RWPE1 (cell line): ENCODE data around the gene TPSB2.

Source experiments
- CTCF ChIA-PET: fragments of 350-600 bp; sonication (Branson Sonifier 250); formaldehyde crosslinking; extraction: SDS; loops from one replicate; lab custom pipeline; 2021; lab: Yijun Ruan, JAX
- POLR2A ChIA-PET: fragments of 400-600 bp; formaldehyde crosslinking; extraction: SDS; loops from one replicate; lab custom pipeline; 2020; ENCODE audit warnings: antibody characterized with exemption; ENCODE audit not compliant: low non-redundant PET; lab: Yijun Ruan, JAX
- DNase-seq: peaks from one replicate; pipeline ENCODE4 v3.0.0; 2012; ENCODE audit warnings: low spot score
- H3K27ac ChIP-seq: fragments of 450-650 bp; 2 replicates; pipeline ENCODE4 v1.5.1; 2017
- CTCF ChIP-seq: fragments of 450-650 bp; conservative IDR thresholded peaks from 2 replicates; pipeline ENCODE4 v1.5.1; 2017; ENCODE audit warnings: low read depth, mild to moderate bottlenecking

Gene TPSB2

GRCh38 chr16:1208239-1208830 is 21.6 kb downstream of the TPSB2 start:
- H3K27ac ChIP-seq, result no peak overlapping the region
- no peak for TF ChIP-seq CTCF
- no peak for DNase-seq
- ChIA-PET CTCF (interaction anchor here (0.9 kb wide), 1 partner anchor 19 kb away, joined by 3 read pairs; no protein-coding TSS in a partner anchor), POLR2A (no interaction called here)

- no peak for TF ChIP-seq CTCF
- CTCF ChIA-PET, result interaction anchor here (0.7 kb wide), 1 partner anchor 19 kb away, joined by 3 read pairs; no protein-coding TSS in a partner anchor
- DNase-seq, result no peak
- POLR2A ChIA-PET, result no interaction called here
- no peak overlapping the region for H3K27ac ChIP-seq
Measured at GRCh38 chr16:1206786-1207185, 23.2 kb downstream of the TPSB2 start.

- no peak for TF ChIP-seq CTCF
- POLR2A ChIA-PET, result no interaction called here
- H3K27ac ChIP-seq, result no peak overlapping the region
- DNase-seq, result no peak
- CTCF ChIA-PET, result interaction anchor here (0.7 to 0.9 kb wide), 2 partner anchors 10 to 18 kb away, joined by 3 read pairs; no protein-coding TSS in a partner anchor
Measured at GRCh38 chr16:1206326-1206725, 23.7 kb downstream of the TPSB2 start.

GRCh38 chr16:1204933-1205332 is 25.1 kb downstream of the TPSB2 start:
- H3K27ac ChIP-seq, result no peak overlapping the region
- POLR2A ChIA-PET, result no interaction called here
- DNase-seq, result no peak
- TF ChIP-seq CTCF, result no peak
- CTCF ChIA-PET, result no interaction called here

- POLR2A ChIA-PET, result no interaction called here
- CTCF ChIA-PET, result interaction anchor here (1.0 kb wide), 1 partner anchor 99 kb away, joined by 3 read pairs; no protein-coding TSS in a partner anchor
- H3K27ac ChIP-seq, result no peak overlapping the region
- DNase-seq, result no peak
- no peak for TF ChIP-seq CTCF
Measured at GRCh38 chr16:1202274-1202673, 27.7 kb downstream of the TPSB2 start.

- POLR2A ChIA-PET, result no interaction called here
- no peak for TF ChIP-seq CTCF
- H3K27ac ChIP-seq, result no peak overlapping the region
- CTCF ChIA-PET, result interaction anchor here (1.0 kb wide), 1 partner anchor 98 kb away, joined by 3 read pairs; no protein-coding TSS in a partner anchor
- DNase-seq, result no peak
Measured at GRCh38 chr16:1201444-1201843, 28.5 kb downstream of the TPSB2 start.
